HL-60 (cell line): ENCODE measurements around the gene P3H2.

Experiments
- POLR2AphosphoS5 ChIP-seq: IDR thresholded peaks from 2 replicates; pipeline ENCODE4 v1.6.1; 2012; ENCODE audit warnings: low read depth
- TF ChIP-seq, protein P1 (sequence below): IDR thresholded peaks from one replicate; pipeline ENCODE4 v1.5.1; 2011; ENCODE audit warnings: low read length, control low read depth, inconsistent platforms; ENCODE audit not compliant: insufficient read depth

GRCh38 chr3:190073264-190074008 is 47.3 kb downstream of the P3H2 start:
- TF ChIP-seq, protein P1, sequence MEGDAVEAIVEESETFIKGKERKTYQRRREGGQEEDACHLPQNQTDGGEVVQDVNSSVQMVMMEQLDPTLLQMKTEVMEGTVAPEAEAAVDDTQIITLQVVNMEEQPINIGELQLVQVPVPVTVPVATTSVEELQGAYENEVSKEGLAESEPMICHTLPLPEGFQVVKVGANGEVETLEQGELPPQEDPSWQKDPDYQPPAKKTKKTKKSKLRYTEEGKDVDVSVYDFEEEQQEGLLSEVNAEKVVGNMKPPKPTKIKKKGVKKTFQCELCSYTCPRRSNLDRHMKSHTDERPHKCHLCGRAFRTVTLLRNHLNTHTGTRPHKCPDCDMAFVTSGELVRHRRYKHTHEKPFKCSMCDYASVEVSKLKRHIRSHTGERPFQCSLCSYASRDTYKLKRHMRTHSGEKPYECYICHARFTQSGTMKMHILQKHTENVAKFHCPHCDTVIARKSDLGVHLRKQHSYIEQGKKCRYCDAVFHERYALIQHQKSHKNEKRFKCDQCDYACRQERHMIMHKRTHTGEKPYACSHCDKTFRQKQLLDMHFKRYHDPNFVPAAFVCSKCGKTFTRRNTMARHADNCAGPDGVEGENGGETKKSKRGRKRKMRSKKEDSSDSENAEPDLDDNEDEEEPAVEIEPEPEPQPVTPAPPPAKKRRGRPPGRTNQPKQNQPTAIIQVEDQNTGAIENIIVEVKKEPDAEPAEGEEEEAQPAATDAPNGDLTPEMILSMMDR = no peak
- TF ChIP-seq POLR2AphosphoS5 = no peak
